ENCODE results near the gene NUP205.

GRCh38 chr7:135510592-135511183 is 47.0 kb upstream of the NUP205 start:
- TF ChIP-seq, protein P1, sequence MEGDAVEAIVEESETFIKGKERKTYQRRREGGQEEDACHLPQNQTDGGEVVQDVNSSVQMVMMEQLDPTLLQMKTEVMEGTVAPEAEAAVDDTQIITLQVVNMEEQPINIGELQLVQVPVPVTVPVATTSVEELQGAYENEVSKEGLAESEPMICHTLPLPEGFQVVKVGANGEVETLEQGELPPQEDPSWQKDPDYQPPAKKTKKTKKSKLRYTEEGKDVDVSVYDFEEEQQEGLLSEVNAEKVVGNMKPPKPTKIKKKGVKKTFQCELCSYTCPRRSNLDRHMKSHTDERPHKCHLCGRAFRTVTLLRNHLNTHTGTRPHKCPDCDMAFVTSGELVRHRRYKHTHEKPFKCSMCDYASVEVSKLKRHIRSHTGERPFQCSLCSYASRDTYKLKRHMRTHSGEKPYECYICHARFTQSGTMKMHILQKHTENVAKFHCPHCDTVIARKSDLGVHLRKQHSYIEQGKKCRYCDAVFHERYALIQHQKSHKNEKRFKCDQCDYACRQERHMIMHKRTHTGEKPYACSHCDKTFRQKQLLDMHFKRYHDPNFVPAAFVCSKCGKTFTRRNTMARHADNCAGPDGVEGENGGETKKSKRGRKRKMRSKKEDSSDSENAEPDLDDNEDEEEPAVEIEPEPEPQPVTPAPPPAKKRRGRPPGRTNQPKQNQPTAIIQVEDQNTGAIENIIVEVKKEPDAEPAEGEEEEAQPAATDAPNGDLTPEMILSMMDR (IDR thresholded peaks at IDR 0.05): peak in 1 of 6 experiments; percentile 11
- TF ChIP-seq POLR2A (IDR thresholded peaks at IDR 0.05): no peak

Measured in adrenal gland (tissue), 5 donors.